NCI-H2196 (cell line): ENCODE data around the gene HGF.
"Not testable (repeated sequence)": the region's sequence is repeated elsewhere in the genome, so short reads cannot be mapped to it uniquely, and the experiment has no call there.

Experiments
- DNase-seq: peaks from one replicate; lab custom pipeline; 2025; ENCODE audit not compliant: unreplicated experiment; lab: John Stamatoyannopoulos, UW

The HGF gene

DNA sequence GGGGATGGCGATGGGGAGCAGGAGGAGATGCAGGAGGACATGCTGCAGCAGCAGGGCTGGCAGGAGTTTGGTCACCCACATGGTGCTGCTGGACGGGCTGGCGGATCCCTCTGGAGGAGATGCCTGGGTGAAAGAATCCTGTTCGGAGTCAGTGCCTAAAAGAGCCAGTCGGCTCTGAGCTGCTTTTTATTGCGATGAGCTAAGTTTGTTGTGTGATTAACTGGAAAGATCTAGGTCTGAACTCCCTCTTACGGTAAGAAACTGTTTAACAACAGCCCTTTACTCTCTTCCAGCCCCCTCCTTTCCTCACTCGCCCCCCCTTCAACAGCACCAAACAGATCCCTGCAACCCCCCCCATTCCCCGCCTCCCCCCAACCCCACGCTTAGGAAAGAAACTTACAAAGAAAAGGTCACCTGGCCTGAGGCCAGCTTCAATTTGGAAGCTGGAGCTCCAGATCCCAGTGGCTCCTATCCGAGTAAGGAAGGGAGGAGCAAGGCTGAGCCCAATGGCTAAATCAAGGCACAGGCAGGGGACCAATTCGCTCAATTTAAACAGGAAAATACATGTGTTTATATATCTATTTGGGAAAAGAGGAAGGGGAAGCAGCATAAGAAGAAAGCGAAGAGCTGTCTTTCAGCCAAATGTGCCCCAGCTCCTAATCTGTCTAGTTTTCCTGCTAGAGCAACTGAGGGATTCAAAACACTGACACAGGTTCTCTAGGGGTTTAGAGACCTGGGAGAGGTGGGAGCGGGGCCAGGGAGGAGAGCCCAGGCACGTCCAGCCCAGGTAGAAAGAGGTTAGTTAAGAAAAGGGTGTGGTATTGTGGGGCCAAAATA is at the start of gene HGF:
Gene HGF, minus strand, starts transcription at position 157 of the 837 bp plus-strand sequence. Its CDS starts 76 bp downstream, at position 81.
- no peak for DNase-seq

DNA sequence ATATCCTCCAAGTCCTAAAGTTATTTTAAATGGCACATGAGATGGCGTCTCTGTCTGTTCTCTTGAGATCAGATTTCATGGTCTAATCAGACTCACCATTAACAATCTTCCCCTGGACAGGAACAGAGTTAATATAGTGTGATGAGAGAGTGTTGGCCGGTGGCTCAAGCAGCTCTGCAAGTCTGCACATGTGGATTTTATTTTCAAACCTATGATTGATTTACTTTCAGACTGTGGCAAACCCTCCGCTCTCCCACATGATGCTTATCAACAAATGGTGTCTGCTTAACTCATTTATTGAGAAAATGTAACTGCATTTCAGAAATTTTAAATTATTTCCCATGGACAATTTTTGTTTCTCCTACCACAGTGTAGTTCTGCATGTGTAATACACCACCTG is 46.5 kb upstream of the HGF start:
- DNase-seq: no peak

DNA sequence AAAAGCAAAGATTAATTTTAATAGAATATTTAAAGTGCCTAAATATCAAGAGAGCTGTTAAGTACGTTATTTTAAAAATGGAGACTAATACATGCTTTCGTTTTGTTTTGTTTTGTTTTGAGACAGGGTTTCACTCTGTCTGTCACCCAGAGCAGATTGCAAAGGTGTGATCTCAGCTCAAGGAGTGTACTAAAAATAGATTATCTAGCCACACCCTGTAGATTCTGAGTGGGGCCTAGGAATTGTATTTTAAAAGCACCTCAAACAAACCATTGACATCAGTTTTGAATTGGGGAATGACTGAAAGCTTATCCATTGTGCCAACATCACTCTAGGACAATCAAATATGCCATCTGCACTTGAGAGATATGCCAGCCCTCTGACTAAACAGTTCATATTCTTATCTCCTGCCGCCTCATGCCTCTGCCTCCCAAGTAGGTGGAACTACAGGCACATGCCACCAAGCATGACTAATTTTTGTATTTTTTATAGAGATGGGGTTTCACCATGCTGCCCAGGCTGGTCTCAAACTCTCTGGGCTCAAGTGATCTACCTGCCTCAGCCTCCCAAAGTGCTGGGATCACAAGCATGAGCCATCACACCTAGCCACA is 43.1 kb upstream of the HGF start:
- DNase-seq: not testable (repeated sequence)

DNA sequence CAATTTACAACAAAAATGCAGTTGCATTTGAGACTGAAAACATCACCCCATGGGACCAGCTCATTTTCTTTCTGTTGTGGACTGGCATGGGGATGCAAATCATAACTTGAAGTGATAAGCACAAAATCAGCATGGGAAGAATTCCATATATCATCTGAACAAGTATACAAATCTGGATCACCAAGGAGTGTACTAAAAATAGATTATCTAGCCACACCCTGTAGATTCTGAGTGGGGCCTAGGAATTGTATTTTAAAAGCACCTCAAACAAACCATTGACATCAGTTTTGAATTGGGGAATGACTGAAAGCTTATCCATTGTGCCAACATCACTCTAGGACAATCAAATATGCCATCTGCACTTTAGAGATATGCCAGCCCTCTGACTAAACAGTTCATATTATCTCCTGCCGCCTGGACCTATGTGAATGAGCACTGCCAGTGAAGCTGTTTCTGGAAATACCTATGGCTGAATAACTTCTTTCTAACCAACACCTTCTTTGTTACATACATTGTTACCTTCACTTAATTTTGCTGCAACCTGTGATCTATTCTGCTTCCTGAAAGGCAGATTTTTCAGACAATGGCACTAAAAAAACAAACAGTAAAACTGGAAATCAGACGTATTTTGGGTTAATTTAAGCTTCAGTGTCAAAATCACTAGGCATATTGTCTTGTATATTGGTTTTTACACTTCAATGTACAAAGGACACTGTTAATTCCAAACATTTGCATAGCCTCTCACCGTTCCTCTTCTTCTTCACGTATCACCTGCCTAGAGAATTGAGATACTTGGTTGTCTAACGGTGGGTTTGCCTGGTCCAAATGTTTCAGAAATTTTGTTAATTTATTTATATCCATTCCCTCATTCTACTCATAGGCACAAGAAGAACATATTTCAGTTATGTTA is 42.4 kb upstream of the HGF start:
- no peak for DNase-seq

DNA sequence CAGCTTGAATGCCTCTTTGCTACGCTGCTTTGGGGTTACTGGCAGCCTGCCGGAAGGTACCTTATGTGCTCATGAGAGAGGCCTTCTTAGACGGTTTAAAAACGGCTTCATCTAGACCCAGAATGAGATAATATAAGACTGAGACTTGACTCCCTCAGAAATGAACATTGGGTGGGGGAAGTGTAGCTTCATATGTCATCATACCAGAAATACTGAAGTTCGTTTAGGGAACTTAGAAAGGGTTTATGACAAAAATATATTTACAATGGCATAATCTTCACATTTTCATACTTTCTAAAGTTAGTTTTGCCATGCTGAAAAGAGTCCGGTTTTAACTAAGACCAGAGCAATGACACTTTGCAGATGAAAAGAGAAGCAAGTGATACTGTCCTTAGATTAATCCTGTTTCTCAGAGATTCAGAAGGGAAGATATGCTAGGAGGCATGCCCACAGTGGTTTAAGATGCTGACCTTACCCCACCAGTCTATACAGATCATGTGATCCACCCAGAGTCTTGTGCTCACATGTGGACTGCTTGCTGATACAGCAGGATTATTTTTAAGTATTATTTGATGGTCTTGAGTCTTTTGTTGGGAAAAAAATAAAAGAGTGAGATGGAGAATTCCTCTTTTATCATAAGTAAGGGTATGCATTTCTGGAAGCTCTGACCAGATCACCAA is 40.8 kb upstream of the HGF start:
- no peak for DNase-seq

DNA sequence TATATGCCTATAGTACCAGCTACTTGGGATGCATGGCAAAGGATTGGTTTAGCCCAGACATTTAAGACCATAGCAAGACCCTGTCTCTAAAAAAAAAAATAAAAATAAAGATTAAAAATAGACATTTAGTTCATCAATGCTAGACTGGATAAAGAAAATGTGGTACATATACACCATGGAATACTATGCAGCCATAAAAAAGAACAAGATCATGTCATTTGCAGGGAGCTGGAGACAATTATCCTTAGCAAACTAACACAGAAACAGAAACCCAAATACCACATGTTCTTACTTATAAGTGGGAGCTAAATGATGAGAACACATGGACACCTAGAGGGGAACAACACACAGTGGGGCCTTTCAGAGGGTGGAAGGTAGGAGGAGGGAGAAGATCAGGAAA is 38.5 kb upstream of the HGF start:
- DNase-seq: not testable (repeated sequence)

DNA sequence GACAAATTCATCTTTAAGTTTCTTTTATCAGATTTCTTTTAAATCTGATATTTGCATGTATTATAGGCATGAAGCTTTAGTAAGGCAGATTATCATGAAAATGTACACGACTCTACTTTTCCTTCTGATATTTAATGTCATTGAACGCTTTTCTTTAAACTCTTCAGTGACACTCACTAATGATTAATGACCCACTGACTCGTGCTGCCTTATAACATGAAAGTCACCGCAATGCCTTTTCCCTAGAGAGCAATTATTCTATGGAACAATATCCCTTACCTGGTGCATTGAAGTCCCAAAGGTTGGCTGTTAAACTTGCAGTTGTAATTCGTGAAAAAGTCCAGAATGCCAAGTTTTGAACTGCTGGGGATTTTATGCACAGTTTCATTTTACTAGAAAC is 33.4 kb upstream of the HGF start:
- DNase-seq: no peak

DNA sequence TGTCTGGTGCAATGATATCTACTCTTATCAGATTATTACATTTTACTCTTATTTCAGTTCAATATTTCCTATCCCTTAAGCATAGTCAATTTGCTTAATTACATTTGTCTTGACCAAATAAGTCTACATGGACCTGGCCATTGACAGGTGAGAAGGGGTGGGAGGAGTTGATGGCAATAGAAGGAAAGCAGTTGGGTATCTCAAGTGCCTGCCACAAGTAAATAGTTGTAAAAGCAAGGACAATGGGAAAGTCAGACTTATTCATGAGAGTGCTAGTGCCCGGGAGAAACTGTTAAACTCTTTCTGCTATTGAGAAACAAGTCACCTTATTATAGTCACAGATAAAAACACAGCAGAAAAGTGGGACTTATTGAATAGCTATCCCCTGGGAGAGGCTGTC is 32.4 kb upstream of the HGF start:
- no peak for DNase-seq

DNA sequence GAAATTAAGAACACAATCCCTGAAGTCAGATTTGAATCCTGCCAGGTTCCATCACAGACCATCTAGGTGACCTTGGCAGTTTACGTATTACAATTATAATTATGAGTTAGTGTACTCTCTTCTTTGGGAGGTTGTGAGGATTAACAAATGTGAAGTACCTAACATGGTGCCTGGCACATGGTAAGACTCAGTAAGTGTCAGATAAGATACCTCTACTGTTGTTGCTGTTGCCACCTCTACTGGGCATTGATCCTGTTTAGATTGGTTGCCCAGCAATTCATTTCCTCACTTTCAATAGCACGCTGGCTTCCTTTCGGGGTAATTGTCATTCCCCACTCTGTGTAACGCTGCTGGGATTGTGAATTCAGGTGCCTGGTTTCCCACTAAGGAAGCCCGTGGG is 31.7 kb upstream of the HGF start:
- DNase-seq: no peak

DNA sequence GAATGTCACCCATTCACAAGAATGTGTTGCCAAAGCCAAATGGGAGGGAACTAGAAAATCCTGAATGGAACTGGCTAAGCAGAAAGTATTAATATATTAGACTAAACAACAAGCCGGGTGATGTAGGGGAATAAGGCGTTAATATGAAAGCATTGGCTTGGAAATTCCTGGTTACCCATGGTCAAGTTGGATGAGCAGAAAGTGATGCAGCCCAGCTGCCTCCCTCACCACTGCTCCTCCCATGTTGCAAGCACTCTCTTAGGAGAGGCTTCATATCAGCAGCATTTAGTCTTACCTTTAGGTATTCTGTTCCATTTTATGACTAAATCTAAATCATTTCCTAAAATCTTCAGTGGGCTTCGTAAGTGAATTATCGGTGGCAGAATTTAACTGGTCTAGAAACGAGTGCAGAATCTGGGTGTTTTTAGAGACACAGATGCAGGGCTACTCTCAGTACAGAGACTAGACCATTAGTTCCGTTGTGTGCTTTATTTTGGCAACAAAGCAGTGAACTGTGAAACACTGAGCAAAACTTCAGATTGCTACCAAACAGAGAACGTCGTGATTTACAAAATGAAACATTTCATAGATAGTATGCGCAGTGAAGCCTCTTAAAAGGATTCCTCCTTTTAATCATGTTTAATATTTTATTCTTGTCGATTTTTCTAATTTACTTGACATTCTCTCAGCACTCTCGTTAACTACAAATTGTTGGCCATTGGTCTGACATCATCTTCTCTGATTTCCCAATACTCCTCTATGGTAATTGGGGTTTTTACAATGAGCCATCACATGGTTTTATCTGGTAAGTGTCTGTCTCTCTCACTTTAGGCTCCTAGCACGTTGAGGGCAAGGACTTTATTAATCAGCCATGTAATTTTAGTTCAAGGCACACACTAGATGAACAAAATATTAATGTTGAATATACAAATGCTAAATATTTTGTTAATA is 22.0 kb upstream of the HGF start:
- DNase-seq: no peak

DNA sequence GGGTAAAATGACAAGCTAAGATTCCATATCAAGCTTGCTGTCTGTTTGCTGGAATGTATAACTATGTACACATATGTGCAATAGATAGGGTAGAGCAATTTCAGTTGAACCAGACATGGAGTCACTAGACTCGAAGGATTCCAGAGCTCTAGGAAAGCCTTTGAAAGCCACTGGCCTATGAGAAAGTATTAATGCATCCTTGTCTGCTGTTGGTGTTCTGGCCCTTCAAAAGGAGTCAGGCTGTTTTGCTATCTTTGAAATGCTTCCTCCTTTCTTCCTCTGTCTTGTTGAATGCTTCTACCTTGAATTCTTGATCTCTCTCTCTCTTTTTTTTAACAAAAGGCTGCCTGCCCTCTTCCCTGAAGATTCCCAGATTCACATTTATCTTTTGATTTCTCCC is 20.8 kb upstream of the HGF start:
- DNase-seq: no peak

DNA sequence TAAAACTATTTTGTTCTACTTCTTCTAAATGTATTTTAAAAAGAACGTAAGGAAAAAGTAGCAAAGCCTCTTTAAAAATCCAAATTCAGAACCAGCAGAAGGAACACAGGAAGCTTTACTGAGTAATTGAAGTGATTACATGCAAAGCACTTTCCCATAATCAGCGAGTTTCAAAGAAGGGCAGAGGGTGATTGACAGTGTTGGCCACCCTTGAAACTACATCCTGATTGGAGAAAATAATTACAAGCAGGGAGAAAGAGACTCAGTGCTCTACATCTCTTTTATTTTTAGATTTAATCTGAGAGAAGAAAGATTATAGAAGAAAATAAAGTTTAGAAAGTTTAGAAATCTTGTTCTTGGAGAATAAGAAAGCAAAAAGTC is 20.3 kb upstream of the HGF start:
- DNase-seq: no peak

DNA sequence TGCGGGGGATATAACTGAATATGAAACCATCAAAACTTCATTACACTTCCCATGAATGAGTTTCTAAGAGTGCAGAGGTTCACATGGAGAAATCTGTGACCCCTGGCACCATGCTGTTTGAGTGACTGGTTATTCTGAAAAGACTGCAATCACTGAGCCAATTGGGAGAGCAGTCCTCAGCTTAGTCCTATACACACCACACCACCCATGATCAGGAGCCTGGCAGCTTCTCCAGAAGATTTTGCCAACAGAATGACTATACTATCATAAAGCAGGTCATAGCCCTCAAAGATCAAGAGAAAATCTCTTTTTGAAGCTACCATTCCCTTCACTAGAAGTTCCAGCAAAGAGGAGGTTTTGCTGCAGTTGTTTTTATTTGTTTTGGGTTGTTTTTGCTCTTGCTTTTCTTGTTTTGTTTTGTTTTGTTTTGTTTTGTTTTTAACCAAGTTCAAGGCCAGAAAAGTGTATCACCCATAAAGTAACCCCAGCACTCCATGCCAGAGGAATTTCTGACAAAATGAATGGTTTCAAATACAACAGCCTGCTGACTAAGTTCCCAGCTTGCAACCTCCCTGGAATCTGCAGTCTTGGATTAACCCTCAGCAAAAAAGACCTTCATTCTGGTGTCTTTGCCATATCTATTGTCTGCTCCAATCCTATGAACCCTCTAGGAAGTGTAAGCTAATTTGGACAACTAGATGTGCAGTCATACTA is 19.7 kb upstream of the HGF start:
- no peak for DNase-seq

DNA sequence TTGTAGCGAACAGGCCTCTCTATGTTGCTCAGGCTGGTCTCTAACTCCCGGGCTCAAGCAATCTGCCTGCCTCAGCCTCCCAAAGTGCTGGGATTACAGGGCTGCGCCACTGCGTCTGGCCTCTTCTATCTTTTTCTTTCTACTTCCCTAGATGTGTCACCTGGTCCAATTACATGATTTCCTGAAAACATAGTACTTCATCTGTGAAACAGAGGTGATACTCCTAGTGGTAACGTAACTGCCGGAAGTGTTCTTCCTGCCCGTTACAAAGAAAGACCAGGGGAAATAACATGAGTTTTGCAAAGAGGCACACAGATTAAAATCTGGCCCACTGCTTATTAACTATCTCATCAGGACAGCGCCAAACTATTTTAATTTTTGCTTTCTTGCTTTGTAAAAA is 18.4 kb upstream of the HGF start:
- no peak for DNase-seq

DNA sequence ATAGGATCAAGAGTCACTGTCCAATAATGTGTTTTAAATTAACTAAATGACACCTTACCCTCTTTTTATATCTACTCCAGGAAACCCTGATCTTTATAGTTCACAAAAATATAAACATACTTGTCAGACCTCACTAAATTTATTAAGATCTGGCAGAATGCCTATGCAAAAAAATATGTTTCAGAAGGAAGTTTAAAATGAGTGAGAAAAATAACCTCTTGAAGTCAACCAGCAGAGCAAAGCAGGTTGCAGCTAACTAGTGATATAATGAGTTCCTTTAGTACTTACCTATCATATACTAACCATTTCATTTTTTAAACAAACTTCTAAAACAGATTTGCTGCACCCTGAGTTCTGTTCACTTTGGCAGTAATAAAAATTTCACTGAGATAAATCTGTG is 14.0 kb upstream of the HGF start:
- no peak for DNase-seq

DNA sequence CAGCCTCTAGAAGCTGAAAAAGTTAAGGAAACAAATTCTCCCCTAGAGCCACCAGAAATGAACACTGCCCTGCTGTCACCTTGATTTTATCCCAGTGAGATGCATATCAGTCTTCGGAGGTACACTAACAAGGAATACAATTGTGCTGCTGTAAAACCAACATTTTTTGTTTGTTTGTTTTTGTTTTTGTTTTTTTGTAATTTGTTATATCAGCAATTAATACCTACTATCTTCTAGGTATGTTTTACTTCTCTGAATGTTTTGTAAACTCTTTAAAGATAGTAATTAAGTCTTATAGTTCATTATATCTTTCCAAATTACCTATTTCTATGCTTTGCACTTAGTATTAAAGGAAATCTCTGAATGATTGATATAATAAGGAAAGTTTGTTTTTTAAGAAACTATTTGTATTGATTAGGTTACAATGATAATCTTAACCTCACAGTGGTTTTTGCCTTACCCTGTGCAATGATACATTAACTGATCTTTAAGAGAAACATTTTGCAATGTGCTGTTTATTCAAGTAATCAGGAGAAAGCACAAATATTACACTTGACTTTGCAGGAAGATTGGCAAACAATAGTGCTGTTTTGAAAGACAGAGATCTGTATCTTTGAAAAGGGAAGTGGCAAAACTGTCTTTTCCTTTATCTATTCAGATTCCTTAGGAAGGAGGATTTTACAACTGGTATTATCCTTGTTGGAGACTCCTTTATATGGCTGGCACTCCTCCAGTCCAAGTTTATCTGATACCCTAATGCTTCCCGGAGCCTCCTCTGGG is 11.3 kb upstream of the HGF start:
- no peak for DNase-seq

DNA sequence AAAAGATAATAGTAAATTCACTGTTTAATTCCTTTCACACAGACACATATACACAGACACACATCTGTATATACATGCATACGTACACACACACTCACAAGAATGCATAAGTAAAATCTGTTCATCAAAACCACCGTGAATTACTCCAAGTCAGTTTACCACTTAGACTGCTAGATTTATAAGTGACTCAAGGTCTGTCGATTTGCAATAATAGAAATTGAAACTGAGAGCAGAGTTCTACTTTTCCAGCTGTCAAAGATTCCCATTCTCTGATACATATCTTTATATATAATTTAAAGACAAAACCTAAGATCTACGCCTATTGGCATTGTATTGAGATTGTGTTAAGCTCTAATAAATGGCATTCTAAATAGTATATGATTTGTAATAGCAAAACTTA is 9.9 kb upstream of the HGF start:
- no peak for DNase-seq

DNA sequence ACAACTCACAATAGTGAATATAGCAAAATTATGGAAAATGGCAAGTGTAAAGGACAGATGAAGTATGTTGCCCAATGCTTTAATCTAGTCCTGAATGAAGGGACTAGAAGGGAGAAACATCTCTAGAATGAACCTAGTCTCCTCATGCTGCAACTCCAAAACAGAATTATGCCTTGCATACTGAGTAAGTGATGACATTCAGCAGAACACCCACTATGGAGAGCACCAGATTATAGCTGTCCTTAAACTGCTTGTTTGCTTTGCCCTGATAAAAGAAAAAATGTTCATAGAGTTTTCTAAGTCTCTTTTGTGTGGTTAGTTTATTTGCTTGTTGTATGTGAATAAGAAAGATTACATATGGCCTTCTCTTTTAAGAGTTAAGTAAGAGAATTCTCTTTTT is 7.8 kb upstream of the HGF start:
- no peak for DNase-seq
